ENCODE results near the gene PLIN5. TPM values are rescaled to one million over a fixed set of nuclear protein-coding genes. Genes with fewer than 3 reads are reported as not detected.
"Not testable (repeated sequence)": the region's sequence is repeated elsewhere in the genome, so short reads cannot be mapped to it uniquely, and the experiment has no call there.

The PLIN5 gene
- total RNA-seq, 1 donor from 2014 or later, result 0.40 TPM

GRCh38 chr19:4543842-4544647 lies 9.0 kb upstream of the PLIN5 start:
- DNase-seq (ENCODE audit: low read depth), result no peak

- DNase-seq (ENCODE audit: low read depth), result no peak
Measured at GRCh38 chr19:4542896-4543841, 8.1 kb upstream of the PLIN5 start.

- not testable (repeated sequence) for DNase-seq (ENCODE audit: low read depth)
Measured at GRCh38 chr19:4541806-4542145, 6.8 kb upstream of the PLIN5 start.

GRCh38 chr19:4541114-4541805 lies 6.2 kb upstream of the PLIN5 start:
- no peak for DNase-seq (ENCODE audit: low read depth)

GRCh38 chr19:4539693-4540581 lies 4.9 kb upstream of the PLIN5 start, which contains the start of gene LRG1:
TSS of gene LRG1 (minus strand) at chr19:4540036. CDS start at chr19:4540013, 23 bp downstream.
- DNase-seq (ENCODE audit: low read depth), result peak; percentile 58

- DNase-seq (ENCODE audit: low read depth), result no peak
Measured at GRCh38 chr19:4539169-4539692, 4.2 kb upstream of the PLIN5 start.

GRCh38 chr19:4538601-4538954 lies 3.6 kb upstream of the PLIN5 start:
- no peak for DNase-seq (ENCODE audit: low read depth)

GRCh38 chr19:4537953-4538600 lies 3.1 kb upstream of the PLIN5 start:
- no peak for DNase-seq (ENCODE audit: low read depth)

- DNase-seq (ENCODE audit: low read depth), result no peak
Measured at GRCh38 chr19:4536798-4537197, 1.8 kb upstream of the PLIN5 start.

- DNase-seq (ENCODE audit: low read depth), result no peak
Measured at GRCh38 chr19:4533835-4534424, 1.1 kb downstream of the PLIN5 start.

- DNase-seq (ENCODE audit: low read depth), result no peak
Measured at GRCh38 chr19:4533334-4533733, 1.7 kb downstream of the PLIN5 start.

- no peak for DNase-seq (ENCODE audit: low read depth)
Measured at GRCh38 chr19:4531562-4532165, 3.4 kb downstream of the PLIN5 start.

- no peak for DNase-seq (ENCODE audit: low read depth)
Measured at GRCh38 chr19:4529924-4530522, 5.0 kb downstream of the PLIN5 start.

GRCh38 chr19:4528843-4529242 lies 6.2 kb downstream of the PLIN5 start:
- no peak for DNase-seq (ENCODE audit: low read depth)

GRCh38 chr19:4527377-4527776 lies 7.6 kb downstream of the PLIN5 start:
- DNase-seq (ENCODE audit: low read depth), result not testable (repeated sequence)

- DNase-seq (ENCODE audit: low read depth), result no peak
Measured at GRCh38 chr19:4525563-4526002, 9.4 kb downstream of the PLIN5 start.

- no peak for DNase-seq (ENCODE audit: low read depth)
Measured at GRCh38 chr19:4524808-4525562, 10.0 kb downstream of the PLIN5 start.

All from renal cortical epithelial cell (primary cell).